Upper lobe of left lung (tissue), 4 donors: Measurements from ENCODE around the gene MICAL3.

Source experiments
- CTCF ChIP-seq, 6 experiments: fragments of 450-650 bp in 4 of 6; fragments of 200-600 bp in 2 of 6; sonication (generic) in 2 of 6; IDR thresholded peaks; one replicate each; pipeline ENCODE4 v1.5.1; 2016 to 2019; ENCODE audit warnings: antibody characterized with exemption in 6 of 6
- POLR2A ChIP-seq, 4 donors: fragments of 450-650 bp; IDR thresholded peaks; one replicate each; pipeline ENCODE4 v1.5.1; 2016 to 2017; ENCODE audit warnings: antibody characterized with exemption in 4 of 4, mild to moderate bottlenecking in 2 of 4
- POLR2AphosphoS5 ChIP-seq, 2 donors: sonication (generic); formaldehyde crosslinking; IDR thresholded peaks; one replicate each; pipeline ENCODE4 v1.5.1; 2017; ENCODE audit warnings: antibody characterized with exemption in 2 of 2

- TF ChIP-seq CTCF (IDR thresholded peaks at IDR 0.05) (no peak), POLR2AphosphoS5 (IDR thresholded peaks at IDR 0.05) (no peak), POLR2A (IDR thresholded peaks at IDR 0.05) (no peak)
These were observed 1.5 kb downstream of the MICAL3 start for GRCh38 chr22:18022876-18023275.
